DOHH2 (cell line): ENCODE data around the gene SHLD1.

Experiments
- CTCF ChIP-seq: fragments of 200-600 bp; sonication (generic); IDR thresholded peaks from one replicate; pipeline ENCODE4 v1.5.1; 2014; ENCODE audit warnings: antibody characterized with exemption, mild to moderate bottlenecking, low read depth, low read length; ENCODE audit not compliant: poor library complexity, severe bottlenecking
- EZH2phosphoT487 ChIP-seq: fragments of 200-600 bp; sonication (generic); IDR thresholded peaks from 2 replicates; pipeline ENCODE4 v1.6.1; 2017; ENCODE audit warnings: borderline replicate concordance, mild to moderate bottlenecking, antibody characterized with exemption, low read length, moderate library complexity, mixed read lengths

DNA sequence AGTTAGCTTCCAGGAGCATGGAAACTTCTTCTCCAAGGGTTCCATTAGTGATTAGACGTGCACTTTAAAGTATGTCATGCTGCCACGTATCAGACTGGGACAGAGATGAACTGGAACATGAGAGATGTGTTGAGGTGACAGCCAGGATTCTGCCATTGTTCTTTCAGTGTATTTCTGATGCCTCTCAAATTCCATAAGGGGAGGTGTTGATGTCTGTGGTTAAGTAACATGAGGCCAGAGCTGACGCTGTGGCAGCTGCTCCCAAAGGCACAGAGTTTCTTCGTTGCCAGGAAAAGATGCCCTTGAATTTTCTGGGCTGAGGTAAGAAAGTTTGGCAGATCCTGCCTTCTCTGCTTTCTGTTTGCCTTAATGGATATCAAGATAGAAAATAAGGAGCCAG, 136.6 kb downstream of the SHLD1 start:
- TF ChIP-seq CTCF = no peak
- no peak for TF ChIP-seq EZH2phosphoT487
